HCT116 (cell line): ENCODE measurements around the gene MMEL1.

Experiments used
- ATF3 ChIP-seq: IDR thresholded peaks from 2 replicates; pipeline ENCODE4 v1.6.1; 2012
- CTCF ChIP-seq, 3 experiments: fragments of 200-600 bp in 1 of 3; sonication (generic) in 1 of 3; IDR thresholded peaks in 2 of 3; conservative IDR thresholded peaks in 1 of 3; 2 replicates each; pipeline ENCODE4 v1.5.1; 2012 to 2017; ENCODE audit warnings: low read depth in 2 of 3, low read length in 2 of 3, antibody characterized with exemption in 1 of 3, borderline replicate concordance in 1 of 3, control low read depth in 1 of 3, mild to moderate bottlenecking in 1 of 3, mixed read lengths in 1 of 3, mixed run types in 1 of 3, moderate library complexity in 1 of 3; ENCODE audit not compliant: insufficient read depth in 1 of 3
- EGR1 ChIP-seq: IDR thresholded peaks from 2 replicates; pipeline ENCODE4 v1.6.1; 2012; ENCODE audit warnings: low read depth
- ELF1 ChIP-seq: IDR thresholded peaks from 2 replicates; pipeline ENCODE4 v1.6.1; 2012; ENCODE audit warnings: low read depth, borderline replicate concordance
- EZH2 ChIP-seq: fragments of 200-600 bp; sonication (generic); IDR thresholded peaks from 2 replicates; pipeline ENCODE4 v1.6.1; 2017; ENCODE audit warnings: antibody characterized with exemption, mixed run types
- EZH2phosphoT487 ChIP-seq: fragments of 200-600 bp; IDR thresholded peaks from 2 replicates; pipeline ENCODE4 v1.6.1; 2018; ENCODE audit warnings: antibody characterized with exemption, borderline replicate concordance
- JUND ChIP-seq: IDR thresholded peaks from 2 replicates; pipeline ENCODE4 v1.6.1; 2012
- POLR2A ChIP-seq: IDR thresholded peaks from 2 replicates; pipeline ENCODE4 v1.7.0; 2011; ENCODE audit warnings: borderline replicate concordance; ENCODE audit not compliant: insufficient read depth, insufficient read length; ENCODE audit errors: extremely low read depth
- POLR2AphosphoS5 ChIP-seq: IDR thresholded peaks from 2 replicates; pipeline ENCODE4 v1.6.1; 2011; ENCODE audit warnings: mild to moderate bottlenecking, low read depth, low read length, moderate library complexity
- SP1 ChIP-seq: IDR thresholded peaks from 2 replicates; pipeline ENCODE4 v1.6.1; 2012; ENCODE audit warnings: low read depth
- ZNF274 ChIP-seq: fragments of 200-500 bp; sonication (Bioruptor generic); IDR thresholded peaks from 2 replicates; pipeline ENCODE4 v1.6.1; 2014; ENCODE audit warnings: mild to moderate bottlenecking, low read depth, low read length, inconsistent platforms

GRCh38 chr1:2554621-2555387 is 78.0 kb downstream of the MMEL1 start:
- TF ChIP-seq CTCF (IDR thresholded peaks at IDR 0.05 in 2 of 3, conservative IDR thresholded peaks at IDR 0.05 in 1 of 3; ENCODE audit: borderline replicate concordance in 1 of 3, insufficient read depth in 1 of 3, low read depth in 2 of 3, low read length in 2 of 3) (peak in 2 of 3 experiments; percentile 46 to 48; a peak in 4 of 6 replicates), EGR1 (no peak), JUND (no peak), POLR2AphosphoS5 (no peak), ELF1 (no peak), EZH2 (no peak), POLR2A (no peak), SP1 (no peak), EZH2phosphoT487 (no peak), ZNF274 (no peak), ATF3 (no peak)
